Measurements from ENCODE around the gene XRCC6.

DNA sequence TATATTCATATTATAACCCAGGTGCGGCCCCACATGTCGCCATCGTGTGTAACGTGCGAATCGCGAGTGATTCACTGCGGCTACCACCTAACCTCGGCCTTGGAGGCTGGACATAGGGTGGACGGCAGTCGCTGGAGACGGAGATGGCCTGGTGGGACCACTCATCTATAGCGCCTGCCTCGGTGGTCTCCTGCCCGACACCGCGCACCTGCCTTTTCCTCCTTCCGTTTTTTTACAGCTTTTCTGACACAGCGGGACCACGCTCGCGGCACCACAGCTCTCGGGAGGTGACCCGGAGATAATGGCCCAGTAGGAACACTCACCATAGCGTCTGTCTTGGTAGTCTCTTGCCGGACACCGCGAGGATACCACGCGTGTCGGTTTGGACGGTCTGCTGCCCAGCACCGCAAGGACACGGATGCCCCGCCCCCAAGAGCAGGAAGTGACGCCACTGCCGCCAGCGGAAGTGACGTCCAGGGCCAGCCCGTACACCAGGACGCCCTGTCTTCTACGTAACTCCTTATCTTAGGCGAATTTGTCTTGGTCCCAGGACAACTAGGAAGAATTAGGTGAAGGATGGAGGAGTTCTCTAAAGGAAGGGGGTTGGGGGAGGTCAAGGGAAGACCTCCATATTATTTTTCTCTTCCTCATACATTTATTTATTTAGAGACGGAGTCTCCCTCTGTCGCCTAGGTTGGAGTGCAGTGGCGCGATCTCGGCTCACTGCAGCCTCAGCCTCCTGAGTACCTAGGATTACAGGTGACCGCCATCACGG, 61.1 kb downstream of the XRCC6 start:
- TF ChIP-seq IRF2 (CRISPR knock-in tag; IDR thresholded peaks at IDR 0.05; ENCODE audit: borderline replicate concordance, low read depth) (no peak), RELA (CRISPR knock-in tag; IDR thresholded peaks at IDR 0.05; ENCODE audit: borderline replicate concordance) (no peak), NFYB (CRISPR knock-in tag; conservative IDR thresholded peaks at IDR 0.05; ENCODE audit: low read depth) (no peak), ZNF423 (CRISPR knock-in tag; IDR thresholded peaks at IDR 0.05) (no peak), ZNF121 (CRISPR knock-in tag; IDR thresholded peaks at IDR 0.05) (no peak), KAT7 (CRISPR knock-in tag; IDR thresholded peaks at IDR 0.05; ENCODE audit: borderline replicate concordance) (no peak)
- TF ChIP-seq, protein P1, sequence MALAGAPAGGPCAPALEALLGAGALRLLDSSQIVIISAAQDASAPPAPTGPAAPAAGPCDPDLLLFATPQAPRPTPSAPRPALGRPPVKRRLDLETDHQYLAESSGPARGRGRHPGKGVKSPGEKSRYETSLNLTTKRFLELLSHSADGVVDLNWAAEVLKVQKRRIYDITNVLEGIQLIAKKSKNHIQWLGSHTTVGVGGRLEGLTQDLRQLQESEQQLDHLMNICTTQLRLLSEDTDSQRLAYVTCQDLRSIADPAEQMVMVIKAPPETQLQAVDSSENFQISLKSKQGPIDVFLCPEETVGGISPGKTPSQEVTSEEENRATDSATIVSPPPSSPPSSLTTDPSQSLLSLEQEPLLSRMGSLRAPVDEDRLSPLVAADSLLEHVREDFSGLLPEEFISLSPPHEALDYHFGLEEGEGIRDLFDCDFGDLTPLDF (CRISPR knock-in tag; IDR thresholded peaks at IDR 0.05) = no peak
- TF ChIP-seq, protein P2, sequence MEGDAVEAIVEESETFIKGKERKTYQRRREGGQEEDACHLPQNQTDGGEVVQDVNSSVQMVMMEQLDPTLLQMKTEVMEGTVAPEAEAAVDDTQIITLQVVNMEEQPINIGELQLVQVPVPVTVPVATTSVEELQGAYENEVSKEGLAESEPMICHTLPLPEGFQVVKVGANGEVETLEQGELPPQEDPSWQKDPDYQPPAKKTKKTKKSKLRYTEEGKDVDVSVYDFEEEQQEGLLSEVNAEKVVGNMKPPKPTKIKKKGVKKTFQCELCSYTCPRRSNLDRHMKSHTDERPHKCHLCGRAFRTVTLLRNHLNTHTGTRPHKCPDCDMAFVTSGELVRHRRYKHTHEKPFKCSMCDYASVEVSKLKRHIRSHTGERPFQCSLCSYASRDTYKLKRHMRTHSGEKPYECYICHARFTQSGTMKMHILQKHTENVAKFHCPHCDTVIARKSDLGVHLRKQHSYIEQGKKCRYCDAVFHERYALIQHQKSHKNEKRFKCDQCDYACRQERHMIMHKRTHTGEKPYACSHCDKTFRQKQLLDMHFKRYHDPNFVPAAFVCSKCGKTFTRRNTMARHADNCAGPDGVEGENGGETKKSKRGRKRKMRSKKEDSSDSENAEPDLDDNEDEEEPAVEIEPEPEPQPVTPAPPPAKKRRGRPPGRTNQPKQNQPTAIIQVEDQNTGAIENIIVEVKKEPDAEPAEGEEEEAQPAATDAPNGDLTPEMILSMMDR (IDR thresholded peaks at IDR 0.05) = no peak
- TF ChIP-seq, protein P3, sequence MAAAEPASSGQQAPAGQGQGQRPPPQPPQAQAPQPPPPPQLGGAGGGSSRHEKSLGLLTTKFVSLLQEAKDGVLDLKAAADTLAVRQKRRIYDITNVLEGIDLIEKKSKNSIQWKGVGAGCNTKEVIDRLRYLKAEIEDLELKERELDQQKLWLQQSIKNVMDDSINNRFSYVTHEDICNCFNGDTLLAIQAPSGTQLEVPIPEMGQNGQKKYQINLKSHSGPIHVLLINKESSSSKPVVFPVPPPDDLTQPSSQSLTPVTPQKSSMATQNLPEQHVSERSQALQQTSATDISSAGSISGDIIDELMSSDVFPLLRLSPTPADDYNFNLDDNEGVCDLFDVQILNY (CRISPR knock-in tag; IDR thresholded peaks at IDR 0.05) = no peak
